MCF 10A (cell line): Measurements from ENCODE around the gene ACAP2. TPM values are rescaled to one million over a fixed set of nuclear protein-coding genes. Genes with fewer than 3 reads are reported as not detected.

Experiments used
- BruUV-seq: library from RNA; stranded (reverse); fragments of 400-500 nt; replicated peaks from 2 replicates; lab custom pipeline; 2021; lab: Mats Ljungman, UMichigan
- CTCF ChIA-PET: fragments of 300-600 bp; sonication (Branson Sonifier 250); formaldehyde crosslinking; extraction: SDS; loops from one replicate; lab custom pipeline; 2021; ENCODE audit warnings: antibody characterized with exemption, inconsistent platforms; lab: Yijun Ruan, JAX
- POLR2A ChIA-PET: fragments of 300-600, 350-650 bp; sonication (Branson Sonifier 250); formaldehyde crosslinking; extraction: SDS; loops from one replicate; lab custom pipeline; 2020; ENCODE audit warnings: antibody characterized with exemption, inconsistent platforms; lab: Yijun Ruan, JAX
- DNase-seq: peaks from one replicate; pipeline ENCODE4 v3.0.0-alpha.2; 2018; ENCODE audit not compliant: unreplicated experiment
- H3K27ac Mint-ChIP-seq: one replicate; pipeline ENCODE4 v1.8.0; 2022; ENCODE audit warnings: mild to moderate bottlenecking, low read depth, mixed read lengths; ENCODE audit not compliant: unreplicated experiment
- H3K27me3 Mint-ChIP-seq: one replicate; pipeline ENCODE4 v1.8.0; 2022; ENCODE audit warnings: mixed read lengths; ENCODE audit not compliant: insufficient read depth, unreplicated experiment
- H3K36me3 Mint-ChIP-seq: one replicate; pipeline ENCODE4 v1.8.0; 2022; ENCODE audit warnings: mild to moderate bottlenecking, moderate library complexity, mixed read lengths; ENCODE audit not compliant: insufficient read depth, unreplicated experiment
- H3K4me1 Mint-ChIP-seq: one replicate; pipeline ENCODE4 v1.8.0; 2022; ENCODE audit warnings: mixed read lengths; ENCODE audit not compliant: insufficient read depth, unreplicated experiment
- H3K4me3 Mint-ChIP-seq: one replicate; pipeline ENCODE4 v1.8.0; 2022; ENCODE audit warnings: mild to moderate bottlenecking, moderate library complexity, mixed read lengths; ENCODE audit not compliant: unreplicated experiment
- H3K9me3 Mint-ChIP-seq: one replicate; pipeline ENCODE4 v1.8.0; 2022; ENCODE audit warnings: mixed read lengths; ENCODE audit not compliant: unreplicated experiment
- intact Hi-C: fragments of 100-400 bp; cut with micrococcal nuclease; formaldehyde crosslinking; loops from 2 replicates; pipeline ENCODE4 v1.14.1; 2022
- total RNA-seq: library from RNA; stranded (reverse); gene quantifications from 2 replicates; pipeline ENCODE4 v1.2.3, GENCODE V29; 2022
- TF ChIP-seq, protein P1 (sequence below): fragments of 200-600 bp; IDR thresholded peaks from one replicate; pipeline ENCODE4 v1.8.0; 2022; ENCODE audit warnings: antibody characterized with exemption, mild to moderate bottlenecking; ENCODE audit not compliant: unreplicated experiment

The ACAP2 gene
- total RNA-seq, 1 experiment from 2014 or later: 53.2 TPM

DNA sequence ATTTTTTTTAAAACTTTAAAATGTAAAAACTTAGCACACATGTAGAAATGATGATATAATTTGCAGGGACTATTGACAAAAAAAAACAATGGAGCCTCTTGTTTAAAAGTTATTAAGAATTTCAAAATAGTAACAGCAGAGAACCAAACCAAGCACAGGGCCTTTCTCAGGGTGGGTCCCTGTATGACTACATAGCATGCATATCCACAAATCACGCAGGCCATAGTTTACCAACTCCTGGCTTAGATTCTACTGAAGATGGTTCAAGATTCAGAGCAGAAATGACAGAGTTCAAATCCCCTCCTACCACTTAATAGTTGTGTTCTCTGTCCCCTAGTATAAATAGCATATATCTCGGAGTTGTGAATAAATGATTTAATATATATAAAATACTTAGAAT is 19.0 kb downstream of the ACAP2 start:
- no peak overlapping the region for H3K27ac Mint-ChIP-seq
- H3K4me1 Mint-ChIP-seq: peaks cover 25% of the 10 kb centered on the region
- DNase-seq: no peak
- H3K36me3 Mint-ChIP-seq: peaks cover 6% of the 10 kb centered on the region
- BruUV-seq: no TSS peak
- intact Hi-C loops: no loop called here
- TF ChIP-seq, protein P1, sequence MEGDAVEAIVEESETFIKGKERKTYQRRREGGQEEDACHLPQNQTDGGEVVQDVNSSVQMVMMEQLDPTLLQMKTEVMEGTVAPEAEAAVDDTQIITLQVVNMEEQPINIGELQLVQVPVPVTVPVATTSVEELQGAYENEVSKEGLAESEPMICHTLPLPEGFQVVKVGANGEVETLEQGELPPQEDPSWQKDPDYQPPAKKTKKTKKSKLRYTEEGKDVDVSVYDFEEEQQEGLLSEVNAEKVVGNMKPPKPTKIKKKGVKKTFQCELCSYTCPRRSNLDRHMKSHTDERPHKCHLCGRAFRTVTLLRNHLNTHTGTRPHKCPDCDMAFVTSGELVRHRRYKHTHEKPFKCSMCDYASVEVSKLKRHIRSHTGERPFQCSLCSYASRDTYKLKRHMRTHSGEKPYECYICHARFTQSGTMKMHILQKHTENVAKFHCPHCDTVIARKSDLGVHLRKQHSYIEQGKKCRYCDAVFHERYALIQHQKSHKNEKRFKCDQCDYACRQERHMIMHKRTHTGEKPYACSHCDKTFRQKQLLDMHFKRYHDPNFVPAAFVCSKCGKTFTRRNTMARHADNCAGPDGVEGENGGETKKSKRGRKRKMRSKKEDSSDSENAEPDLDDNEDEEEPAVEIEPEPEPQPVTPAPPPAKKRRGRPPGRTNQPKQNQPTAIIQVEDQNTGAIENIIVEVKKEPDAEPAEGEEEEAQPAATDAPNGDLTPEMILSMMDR: no peak
- H3K27me3 Mint-ChIP-seq: no peaks in the 10 kb centered on the region
- H3K9me3 Mint-ChIP-seq: no peaks in the 10 kb centered on the region
- CTCF ChIA-PET: interaction anchor here (0.7 to 1.1 kb wide), 2 partner anchors 30 to 448 kb away, joined by 3 to 4 read pairs; no protein-coding TSS in a partner anchor
- POLR2A ChIA-PET: interaction anchor here (0.6 kb wide), 1 partner anchor 7 kb away, joined by 4 read pairs; no protein-coding TSS in a partner anchor
- no peak overlapping the region for H3K4me3 Mint-ChIP-seq

DNA sequence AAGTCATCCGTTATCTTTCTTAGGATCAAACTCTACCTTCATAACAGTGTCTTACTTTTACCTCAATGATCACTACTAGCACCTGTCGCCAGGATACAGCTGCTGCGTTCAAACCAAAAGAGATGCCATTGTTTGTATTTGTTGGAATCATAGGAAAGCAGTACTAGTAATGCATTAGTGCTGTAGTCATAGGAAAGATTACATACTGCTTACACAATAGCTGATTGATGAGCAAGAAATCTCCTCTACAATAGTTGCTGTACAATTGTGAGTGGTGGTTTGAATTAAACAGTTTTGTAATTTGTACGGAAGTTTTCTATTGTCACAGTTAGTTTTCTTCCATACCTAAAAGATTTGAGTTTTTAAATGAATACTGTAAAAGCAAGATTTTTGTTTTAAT is 21.4 kb downstream of the ACAP2 start:
- H3K27ac Mint-ChIP-seq: no peak overlapping the region
- TF ChIP-seq, protein P1: no peak
- H3K4me1 Mint-ChIP-seq: peaks cover 35% of the 10 kb centered on the region
- no peaks in the 10 kb centered on the region for H3K27me3 Mint-ChIP-seq
- ChIA-PET POLR2A (interaction anchor here (1.0 to 1.1 kb wide), 2 partner anchors 15 to 20 kb away, joined by 4 read pairs; no protein-coding TSS in a partner anchor), CTCF (interaction anchor here (0.6 kb wide), 1 partner anchor 10 kb away, joined by 3 read pairs; no protein-coding TSS in a partner anchor)
- no peak for DNase-seq
- BruUV-seq: no TSS peak
- no peak overlapping the region for H3K4me3 Mint-ChIP-seq
- intact Hi-C loops: no loop called here
- no peaks in the 10 kb centered on the region for H3K9me3 Mint-ChIP-seq
- peaks cover 6% of the 10 kb centered on the region for H3K36me3 Mint-ChIP-seq

DNA sequence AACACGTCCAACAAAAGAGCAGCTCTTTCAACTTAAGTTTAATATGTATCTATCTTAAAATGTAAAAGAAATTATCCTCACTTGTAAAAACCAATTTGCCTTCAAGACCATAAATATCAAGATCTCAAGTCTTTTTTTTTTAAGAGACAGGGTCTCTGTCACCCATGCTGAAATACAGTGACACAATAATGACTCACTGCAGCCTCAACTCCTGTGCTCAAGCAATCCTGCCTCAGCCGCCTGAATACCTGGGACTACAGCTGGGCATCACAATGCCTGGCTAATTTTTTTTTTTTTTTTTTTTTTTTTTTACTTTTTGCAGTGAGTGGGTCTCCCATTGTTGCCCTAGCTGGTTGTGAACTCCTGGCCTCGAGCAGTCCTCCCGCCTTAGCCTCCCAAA is 26.0 kb downstream of the ACAP2 start:
- TF ChIP-seq, protein P1: no peak
- POLR2A ChIA-PET: interaction anchor here (0.6 to 2.9 kb wide), 3 partner anchors 8 to 25 kb away, joined by 4 to 19 read pairs (median 5); partner anchors contain the start of gene ACAP2
- peak; percentile 53 for DNase-seq
- no TSS peak for BruUV-seq
- Mint-ChIP-seq H3K36me3 (no peaks in the 10 kb centered on the region), H3K27me3 (no peaks in the 10 kb centered on the region), H3K4me1 (peaks cover 32% of the 10 kb centered on the region), H3K9me3 (no peaks in the 10 kb centered on the region), H3K27ac (no peak overlapping the region), H3K4me3 (no peak overlapping the region)
- CTCF ChIA-PET: interaction anchor here (0.6 to 1.2 kb wide), 2 partner anchors 146 to 648 kb away, joined by 3 to 5 read pairs; partner anchors contain the start of gene XXYLT1
- intact Hi-C loops: no loop called here

DNA sequence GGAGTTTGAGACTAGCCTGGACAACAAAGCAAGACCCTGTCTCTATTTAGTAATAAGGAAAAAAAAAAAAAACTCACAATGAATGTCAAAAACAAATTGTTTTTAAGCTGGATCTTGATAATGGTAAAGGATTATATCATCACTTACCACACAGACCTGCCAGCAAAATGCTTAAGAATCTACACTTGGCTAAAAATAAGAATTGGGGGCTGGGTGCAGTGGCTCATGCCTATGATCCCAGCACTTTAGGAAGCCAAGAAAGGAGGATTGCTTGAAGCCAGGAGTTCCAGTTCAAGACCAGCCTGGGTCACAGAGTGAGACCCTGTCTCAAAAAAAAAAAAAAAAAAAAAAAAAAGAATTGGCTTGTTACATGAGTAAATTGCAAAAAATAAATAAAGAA is 31.0 kb downstream of the ACAP2 start:
- CTCF ChIA-PET: interaction anchor here (0.7 kb wide), 1 partner anchor 10 kb away, joined by 3 read pairs; no protein-coding TSS in a partner anchor
- Mint-ChIP-seq H3K9me3 (peaks cover under 1% of the 10 kb centered on the region), H3K27ac (no peak overlapping the region), H3K4me3 (no peak overlapping the region), H3K36me3 (no peaks in the 10 kb centered on the region), H3K4me1 (peaks cover 16% of the 10 kb centered on the region), H3K27me3 (no peaks in the 10 kb centered on the region)
- intact Hi-C loops: no loop called here
- POLR2A ChIA-PET: interaction anchor here (0.6 to 1.6 kb wide), 4 partner anchors 9 to 31 kb away, joined by 3 to 5 read pairs (median 3); partner anchors contain the start of gene ACAP2
- TF ChIP-seq, protein P1: no peak
- no peak for DNase-seq
- BruUV-seq: no TSS peak
